HepG2 (cell line): ENCODE measurements around the gene SLC4A2. TPM values are rescaled to one million over a fixed set of nuclear protein-coding genes. Genes with fewer than 3 reads are reported as not detected.
A peak's percentile ranks its signal among the peaks of the same experiment; 100 is the strongest.

ENCODE experiments used
- ARNT2 ChIP-seq: sonication (generic); formaldehyde crosslinking; IDR thresholded peaks from 2 replicates; pipeline ENCODE4 v1.8.0; 2022; ENCODE audit warnings: mild to moderate bottlenecking, low read depth, missing genetic modification reagents, moderate library complexity
- CCDC6 ChIP-seq: sonication (generic); formaldehyde crosslinking; IDR thresholded peaks from 2 replicates; pipeline ENCODE4 v1.8.1; 2022; ENCODE audit warnings: mild to moderate bottlenecking, missing genetic modification reagents, moderate library complexity
- DR1 ChIP-seq: sonication (generic); formaldehyde crosslinking; IDR thresholded peaks from 2 replicates; pipeline ENCODE4 v1.8.0; 2021; ENCODE audit warnings: mild to moderate bottlenecking, missing genetic modification reagents, inconsistent platforms
- ELF3 ChIP-seq: IDR thresholded peaks from 2 replicates; pipeline ENCODE4 v1.6.1; 2016; ENCODE audit warnings: missing genetic modification reagents, missing compliant biosample characterization
- KDM3A ChIP-seq: IDR thresholded peaks from 2 replicates; pipeline ENCODE4 v1.6.1; 2018; ENCODE audit warnings: low read depth, missing compliant biosample characterization
- NR2F2 ChIP-seq: IDR thresholded peaks from 2 replicates; pipeline ENCODE4 v1.6.1; 2012; ENCODE audit warnings: low read depth, inconsistent platforms, borderline replicate concordance
- POLR2AphosphoS5 ChIP-seq: IDR thresholded peaks from 2 replicates; pipeline ENCODE4 v1.6.1; 2012; ENCODE audit warnings: low read depth, low read length
- SNAPC4 ChIP-seq: sonication (generic); formaldehyde crosslinking; IDR thresholded peaks from 2 replicates; pipeline ENCODE4 v1.4.0; 2020; ENCODE audit warnings: mild to moderate bottlenecking, missing genetic modification reagents
- ZFP36L2 ChIP-seq: sonication (generic); formaldehyde crosslinking; IDR thresholded peaks from 2 replicates; pipeline ENCODE4 v1.4.0; 2020; ENCODE audit warnings: missing genetic modification reagents
- ZMAT3 ChIP-seq: sonication (generic); formaldehyde crosslinking; conservative IDR thresholded peaks from 2 replicates; pipeline ENCODE4 v1.7.0; 2021; ENCODE audit warnings: missing genetic modification reagents
- ZNF296 ChIP-seq: sonication (generic); formaldehyde crosslinking; conservative IDR thresholded peaks from 2 replicates; pipeline ENCODE4 v1.5.0; 2020; ENCODE audit warnings: mild to moderate bottlenecking, missing genetic modification reagents
- ZNF563 ChIP-seq: sonication (generic); formaldehyde crosslinking; IDR thresholded peaks from 2 replicates; pipeline ENCODE4 v1.8.0; 2022; ENCODE audit warnings: mild to moderate bottlenecking, moderate library complexity, missing genetic modification reagents
- ZSCAN30 ChIP-seq: sonication (generic); formaldehyde crosslinking; IDR thresholded peaks from 2 replicates; pipeline ENCODE4 v1.5.0; 2020; ENCODE audit warnings: mild to moderate bottlenecking, missing genetic modification reagents
- polyA plus RNA-seq, 8 experiments: library from polyadenylated mRNA; depleted of rRNA in 3 of 8; stranded (reverse) in 7 of 8; unstranded in 1 of 8; fragments of >200 nt; fragmentation: Illumina TruSeq in 4 of 8; extraction: Trizol in 4 of 8; gene quantifications; 2 replicates each; pipeline versions ENCODE4 v1.2.1 to v1.2.3, GENCODE V29; 2011 to 2016; ENCODE audit warnings: low read depth in 4 of 8, missing spikeins in 1 of 8, mixed read lengths in 1 of 8; ENCODE audit not compliant: insufficient read depth in 1 of 8
- total RNA-seq, 5 experiments: library from RNA; depleted of rRNA; stranded (reverse); fragments of >200 nt; fragmentation: Illumina TruSeq; extraction: Trizol; gene quantifications; 2 replicates each; pipeline ENCODE4 v1.2.3, GENCODE V29; 2016; ENCODE audit warnings: low read depth in 1 of 5
- TF ChIP-seq, protein P1 (sequence below): sonication (generic); formaldehyde crosslinking; IDR thresholded peaks from 2 replicates; pipeline ENCODE4 v1.4.0; 2020; ENCODE audit warnings: missing genetic modification reagents, borderline replicate concordance
- TF ChIP-seq, protein P2 (sequence below): sonication (generic); formaldehyde crosslinking; IDR thresholded peaks from one replicate; pipeline ENCODE4 v1.5.1; 2020; ENCODE audit warnings: mild to moderate bottlenecking, missing genetic modification reagents; ENCODE audit errors: not compliant biosample characterization

SLC4A2 gene
- total and polyA plus RNA-seq, 2 of the 13 experiments (the other 11 are each of a cell fraction or from before 2014, with no cell fraction given): 51.9 to 73.4 TPM

DNA sequence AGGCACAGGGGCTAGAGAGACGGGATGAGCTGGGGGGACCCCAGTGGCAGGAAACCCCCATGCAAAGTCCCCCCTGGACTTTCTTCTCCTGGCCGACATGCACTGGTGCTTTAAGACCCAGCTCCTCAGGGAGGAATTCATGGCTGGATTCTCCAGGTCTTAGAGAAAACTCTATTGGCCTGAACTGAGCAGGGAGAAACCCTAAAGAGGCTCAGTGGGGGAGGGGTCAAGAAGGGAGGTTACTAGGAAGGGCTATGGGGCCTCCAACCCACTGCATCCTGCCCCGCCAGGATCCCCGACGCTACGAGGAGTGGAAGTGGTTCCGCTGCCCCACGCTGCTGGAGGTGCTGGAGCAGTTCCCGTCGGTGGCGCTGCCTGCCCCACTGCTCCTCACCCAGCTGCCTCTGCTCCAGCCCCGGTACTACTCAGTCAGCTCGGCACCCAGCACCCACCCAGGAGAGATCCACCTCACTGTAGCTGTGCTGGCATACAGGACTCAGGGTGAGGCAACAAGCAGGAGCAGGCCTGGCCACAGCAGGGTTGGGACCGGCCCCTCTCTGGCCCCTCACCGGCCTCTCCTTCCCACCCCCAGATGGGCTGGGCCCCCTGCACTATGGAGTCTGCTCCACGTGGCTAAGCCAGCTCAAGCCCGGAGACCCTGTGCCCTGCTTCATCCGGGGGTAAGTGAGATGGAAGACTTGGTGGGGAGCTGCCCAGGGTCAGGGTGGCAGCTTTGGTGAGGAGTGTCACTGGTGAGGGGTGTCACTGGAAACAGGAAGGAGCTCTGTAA is 48.9 kb upstream of the SLC4A2 start (continued):
- TF ChIP-seq ELF3 (CRISPR knock-in tag): no peak
- TF ChIP-seq ZNF296 (CRISPR knock-in tag): no peak
- no peak for TF ChIP-seq KDM3A (CRISPR knock-in tag)
- no peak for TF ChIP-seq DR1 (CRISPR knock-in tag)
- no peak for TF ChIP-seq SNAPC4 (CRISPR knock-in tag)
- TF ChIP-seq ZMAT3 (CRISPR knock-in tag): no peak
- TF ChIP-seq ZSCAN30: no peak
- TF ChIP-seq NR2F2: no peak
- no peak for TF ChIP-seq ARNT2 (CRISPR knock-in tag)
- TF ChIP-seq, protein P1, sequence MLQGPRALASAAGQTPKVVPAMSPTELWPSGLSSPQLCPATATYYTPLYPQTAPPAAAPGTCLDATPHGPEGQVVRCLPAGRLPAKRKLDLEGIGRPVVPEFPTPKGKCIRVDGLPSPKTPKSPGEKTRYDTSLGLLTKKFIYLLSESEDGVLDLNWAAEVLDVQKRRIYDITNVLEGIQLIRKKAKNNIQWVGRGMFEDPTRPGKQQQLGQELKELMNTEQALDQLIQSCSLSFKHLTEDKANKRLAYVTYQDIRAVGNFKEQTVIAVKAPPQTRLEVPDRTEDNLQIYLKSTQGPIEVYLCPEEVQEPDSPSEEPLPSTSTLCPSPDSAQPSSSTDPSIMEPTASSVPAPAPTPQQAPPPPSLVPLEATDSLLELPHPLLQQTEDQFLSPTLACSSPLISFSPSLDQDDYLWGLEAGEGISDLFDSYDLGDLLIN (CRISPR knock-in tag): no peak
- TF ChIP-seq POLR2AphosphoS5: no peak
- TF ChIP-seq ZFP36L2 (CRISPR knock-in tag): no peak
- no peak for TF ChIP-seq CCDC6
- TF ChIP-seq ZNF563 (CRISPR knock-in tag): 0 out of 2 replicates have a peak, but pooled peaks have one; percentile 32
- TF ChIP-seq, protein P2, sequence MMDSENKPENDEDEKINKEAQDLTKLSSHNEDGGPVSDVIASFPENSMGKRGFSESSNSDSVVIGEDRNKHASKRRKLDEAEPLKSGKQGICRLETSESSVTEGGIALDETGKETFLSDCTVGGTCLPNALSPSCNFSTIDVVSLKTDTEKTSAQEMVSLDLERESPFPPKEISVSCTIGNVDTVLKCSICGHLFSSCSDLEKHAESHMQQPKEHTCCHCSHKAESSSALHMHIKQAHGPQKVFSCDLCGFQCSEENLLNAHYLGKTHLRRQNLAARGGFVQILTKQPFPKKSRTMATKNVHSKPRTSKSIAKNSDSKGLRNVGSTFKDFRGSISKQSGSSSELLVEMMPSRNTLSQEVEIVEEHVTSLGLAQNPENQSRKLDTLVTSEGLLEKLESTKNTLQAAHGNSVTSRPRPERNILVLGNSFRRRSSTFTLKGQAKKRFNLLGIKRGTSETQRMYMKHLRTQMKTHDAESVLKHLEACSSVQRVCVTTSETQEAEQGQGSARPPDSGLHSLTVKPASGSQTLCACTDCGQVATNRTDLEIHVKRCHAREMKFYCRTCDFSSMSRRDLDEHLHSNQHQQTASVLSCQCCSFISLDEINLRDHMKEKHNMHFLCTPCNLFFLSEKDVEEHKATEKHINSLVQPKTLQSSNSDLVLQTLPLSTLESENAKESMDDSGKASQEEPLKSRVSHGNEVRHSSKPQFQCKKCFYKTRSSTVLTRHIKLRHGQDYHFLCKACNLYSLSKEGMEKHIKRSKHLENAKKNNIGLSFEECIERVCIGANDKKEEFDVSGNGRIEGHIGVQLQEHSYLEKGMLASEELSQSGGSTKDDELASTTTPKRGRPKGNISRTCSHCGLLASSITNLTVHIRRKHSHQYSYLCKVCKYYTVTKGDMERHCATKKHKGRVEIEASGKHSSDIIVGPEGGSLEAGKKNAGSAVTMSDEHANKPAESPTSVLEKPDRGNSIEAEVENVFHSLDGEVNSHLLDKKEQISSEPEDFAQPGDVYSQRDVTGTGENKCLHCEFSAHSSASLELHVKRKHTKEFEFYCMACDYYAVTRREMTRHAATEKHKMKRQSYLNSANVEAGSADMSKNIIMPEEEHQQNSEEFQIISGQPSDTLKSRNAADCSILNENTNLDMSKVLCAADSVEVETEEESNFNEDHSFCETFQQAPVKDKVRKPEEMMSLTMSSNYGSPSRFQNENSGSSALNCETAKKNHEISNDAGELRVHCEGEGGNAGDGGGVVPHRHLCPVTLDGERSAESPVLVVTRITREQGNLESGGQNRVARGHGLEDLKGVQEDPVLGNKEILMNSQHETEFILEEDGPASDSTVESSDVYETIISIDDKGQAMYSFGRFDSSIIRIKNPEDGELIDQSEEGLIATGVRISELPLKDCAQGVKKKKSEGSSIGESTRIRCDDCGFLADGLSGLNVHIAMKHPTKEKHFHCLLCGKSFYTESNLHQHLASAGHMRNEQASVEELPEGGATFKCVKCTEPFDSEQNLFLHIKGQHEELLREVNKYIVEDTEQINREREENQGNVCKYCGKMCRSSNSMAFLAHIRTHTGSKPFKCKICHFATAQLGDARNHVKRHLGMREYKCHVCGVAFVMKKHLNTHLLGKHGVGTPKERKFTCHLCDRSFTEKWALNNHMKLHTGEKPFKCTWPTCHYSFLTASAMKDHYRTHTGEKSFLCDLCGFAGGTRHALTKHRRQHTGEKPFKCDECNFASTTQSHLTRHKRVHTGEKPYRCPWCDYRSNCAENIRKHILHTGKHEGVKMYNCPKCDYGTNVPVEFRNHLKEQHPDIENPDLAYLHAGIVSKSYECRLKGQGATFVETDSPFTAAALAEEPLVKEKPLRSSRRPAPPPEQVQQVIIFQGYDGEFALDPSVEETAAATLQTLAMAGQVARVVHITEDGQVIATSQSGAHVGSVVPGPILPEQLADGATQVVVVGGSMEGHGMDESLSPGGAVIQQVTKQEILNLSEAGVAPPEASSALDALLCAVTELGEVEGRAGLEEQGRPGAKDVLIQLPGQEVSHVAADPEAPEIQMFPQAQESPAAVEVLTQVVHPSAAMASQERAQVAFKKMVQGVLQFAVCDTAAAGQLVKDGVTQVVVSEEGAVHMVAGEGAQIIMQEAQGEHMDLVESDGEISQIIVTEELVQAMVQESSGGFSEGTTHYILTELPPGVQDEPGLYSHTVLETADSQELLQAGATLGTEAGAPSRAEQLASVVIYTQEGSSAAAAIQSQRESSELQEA (CRISPR knock-in tag): no peak
